HG03565 (cell line): Measurements from ENCODE around the gene KLC4.
"Not testable (repeated sequence)": the region's sequence is repeated elsewhere in the genome, so short reads cannot be mapped to it uniquely, and the experiment has no call there.

Experiments used
- ATAC-seq: cut with Tn5 transposase; IDR thresholded peaks from one replicate; pipeline ENCODE4 v1.9.1; 2021; ENCODE audit warnings: mild to moderate bottlenecking, moderate library complexity; ENCODE audit not compliant: unreplicated experiment

Gene KLC4

GRCh38 chr6:43090559-43090956 is 31.1 kb downstream of the KLC4 start:
- ATAC-seq: no peak

- no peak for ATAC-seq
These were observed 31.6 kb downstream of the KLC4 start for GRCh38 chr6:43091020-43091419.

- ATAC-seq: no peak
These were observed 32.1 kb downstream of the KLC4 start for GRCh38 chr6:43091436-43091991.

GRCh38 chr6:43092635-43093034 is 33.2 kb downstream of the KLC4 start:
- no peak for ATAC-seq

GRCh38 chr6:43093436-43094289 is 34.2 kb downstream of the KLC4 start:
- ATAC-seq: no peak

GRCh38 chr6:43095939-43096338 is 36.5 kb downstream of the KLC4 start:
- no peak for ATAC-seq

- ATAC-seq: no peak
These were observed 37.1 kb downstream of the KLC4 start for GRCh38 chr6:43096451-43097097.

GRCh38 chr6:43097098-43097489 is 37.7 kb downstream of the KLC4 start:
- no peak for ATAC-seq

GRCh38 chr6:43097502-43097901 is 38.1 kb downstream of the KLC4 start:
- ATAC-seq: no peak

GRCh38 chr6:43101497-43101896 is 42.1 kb downstream of the KLC4 start:
- no peak for ATAC-seq

GRCh38 chr6:43103253-43103876 is 43.9 kb downstream of the KLC4 start:
- no peak for ATAC-seq

GRCh38 chr6:43105538-43106222 is 46.2 kb downstream of the KLC4 start:
- ATAC-seq: no peak

GRCh38 chr6:43107344-43108062 is 48.1 kb downstream of the KLC4 start:
- no peak for ATAC-seq

- ATAC-seq: no peak
These were observed 54.2 kb downstream of the KLC4 start for GRCh38 chr6:43113431-43114260.

- ATAC-seq: no peak
These were observed 55.9 kb downstream of the KLC4 start for GRCh38 chr6:43115365-43115764.

GRCh38 chr6:43117466-43117865 is 58.0 kb downstream of the KLC4 start:
- ATAC-seq: not testable (repeated sequence)

- ATAC-seq: no peak
These were observed 60.1 kb downstream of the KLC4 start for GRCh38 chr6:43119482-43119881.

GRCh38 chr6:43120101-43120763 is 60.8 kb downstream of the KLC4 start:
- no peak for ATAC-seq
